AG20443 (cell line): ENCODE data around the gene NPRL2.
"Not testable (repeated sequence)": the region's sequence is repeated elsewhere in the genome, so short reads cannot be mapped to it uniquely, and the experiment has no call there.

Experiments used
- DNase-seq: peaks from one replicate; pipeline ENCODE4 v3.0.0; 2012; ENCODE audit warnings: low spot score, mixed read lengths

NPRL2 gene

DNA sequence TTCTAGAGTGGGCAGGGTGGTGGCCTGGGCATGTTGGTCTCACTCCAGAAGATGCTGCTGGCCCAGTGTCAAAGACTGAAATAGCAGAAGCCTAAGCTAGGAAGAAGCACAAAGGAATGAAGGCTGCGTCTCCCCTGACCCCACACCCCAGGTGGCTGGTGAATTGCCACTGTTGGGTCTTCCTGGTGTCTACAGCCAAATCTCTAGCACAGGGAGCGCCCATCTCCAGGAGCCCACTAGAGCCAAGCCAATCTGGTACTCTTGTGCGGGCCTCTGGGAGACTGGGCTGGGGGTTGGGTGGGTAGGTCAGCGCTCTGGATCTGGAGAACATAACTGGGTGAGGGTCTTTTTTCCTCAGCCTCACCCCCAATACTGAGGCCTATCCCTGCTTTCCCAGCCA lies 23.4 kb downstream of the NPRL2 start:
- DNase-seq, result no peak

DNA sequence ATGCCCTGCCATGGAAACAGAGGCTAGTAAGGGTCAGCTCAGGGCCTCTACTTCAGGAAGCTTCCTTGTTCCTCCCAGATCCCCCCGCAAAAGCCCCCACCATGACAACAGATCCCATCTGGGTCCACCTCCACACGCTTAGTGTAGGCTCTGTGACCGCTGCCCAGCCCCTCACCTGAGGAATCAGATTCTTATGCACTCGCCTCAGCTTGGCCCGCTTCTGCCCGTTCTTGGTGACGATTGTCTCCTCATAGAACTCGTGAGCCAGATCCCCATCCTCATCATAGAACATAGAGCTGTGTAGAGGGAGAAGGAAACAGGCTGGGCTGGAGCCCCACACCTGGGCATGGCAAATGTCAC lies 24.4 kb downstream of the NPRL2 start:
- DNase-seq, result no peak

DNA sequence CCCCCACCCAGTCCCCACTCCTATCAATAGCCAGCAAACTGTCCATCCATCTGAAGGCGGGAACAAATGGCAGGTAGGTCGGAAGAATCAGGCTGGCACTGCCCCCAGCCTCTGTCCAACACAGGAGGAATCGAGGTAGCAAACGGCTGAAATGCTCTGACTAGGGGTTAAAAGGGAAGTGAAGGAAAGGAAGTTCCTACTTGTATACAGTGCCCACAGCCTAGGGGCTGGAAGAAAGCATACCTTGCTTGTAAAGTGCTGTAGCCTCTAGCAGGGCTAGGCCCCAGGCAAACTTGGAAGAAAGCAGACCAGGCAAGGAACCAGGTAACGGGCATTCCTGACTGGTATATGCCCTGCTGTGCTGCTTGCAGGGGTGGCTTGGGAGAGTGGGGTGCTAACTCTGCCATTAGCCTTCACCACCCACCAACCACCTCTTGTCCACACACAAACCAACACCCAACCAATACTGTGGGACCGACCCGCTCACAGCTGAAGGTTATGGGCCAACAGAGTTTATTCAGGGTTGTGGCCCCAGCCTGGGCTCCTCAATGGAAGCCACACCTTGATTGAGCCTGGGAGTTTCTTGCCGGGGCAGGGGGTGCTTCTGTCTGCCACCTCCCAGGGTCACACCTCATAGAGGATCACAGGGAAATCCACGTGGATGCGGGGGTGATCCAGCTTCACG lies 24.9 kb downstream of the NPRL2 start:
- DNase-seq, result no peak

DNA sequence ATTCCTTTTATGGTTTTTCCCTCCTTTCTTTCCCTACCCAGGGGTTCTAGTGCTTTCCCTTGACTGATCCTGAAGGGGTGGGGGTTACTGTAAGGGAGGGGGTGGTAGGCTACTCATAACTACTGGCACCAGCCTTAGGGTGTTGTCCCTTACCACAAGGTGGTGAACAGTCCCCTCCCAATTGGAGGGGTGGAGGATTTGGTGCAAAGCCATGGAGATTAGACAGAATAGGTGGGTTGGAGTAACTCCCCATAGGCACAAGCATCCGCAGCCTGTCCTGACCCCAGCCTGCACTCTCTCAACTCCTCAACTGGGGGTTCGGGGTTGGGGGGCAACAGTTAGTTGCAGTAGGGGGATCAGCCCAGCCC lies 25.5 kb downstream of the NPRL2 start:
- DNase-seq, result no peak

DNA sequence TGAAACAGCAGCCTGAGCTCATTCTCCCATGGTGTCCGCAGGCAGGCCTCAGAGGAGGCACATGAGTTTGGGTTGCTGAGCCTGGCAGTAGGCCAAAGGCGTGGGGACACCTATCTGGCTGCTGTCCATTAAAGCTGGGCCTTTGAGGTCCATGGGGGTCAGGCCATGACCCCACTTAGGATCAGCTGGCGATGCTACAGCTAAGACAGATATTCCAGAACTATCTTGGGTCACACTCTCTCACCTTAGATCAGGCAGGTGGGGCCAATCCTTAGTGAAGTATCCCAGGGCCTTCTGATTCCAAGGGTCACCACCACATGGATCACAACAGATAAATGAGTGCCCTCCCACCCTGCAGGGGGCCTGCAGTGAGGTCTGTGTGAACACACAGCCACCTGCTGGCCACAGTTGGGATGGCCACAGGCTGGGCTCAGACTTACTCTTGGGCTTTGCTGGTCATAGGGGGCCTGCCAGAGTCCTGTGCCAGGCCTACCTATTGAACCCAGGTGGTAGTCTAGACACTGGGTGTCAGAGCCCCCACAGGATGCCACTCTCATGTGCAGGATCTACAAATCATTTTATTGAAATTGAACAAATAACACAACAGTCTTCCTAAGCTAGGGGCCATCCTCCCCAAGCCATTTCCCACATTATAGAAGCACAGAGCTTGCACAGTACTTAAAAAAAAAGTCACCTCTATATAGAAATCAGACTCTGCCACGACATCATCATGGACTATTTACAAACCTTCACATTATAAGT lies 26.0 kb downstream of the NPRL2 start:
- peak; percentile 78 for DNase-seq

DNA sequence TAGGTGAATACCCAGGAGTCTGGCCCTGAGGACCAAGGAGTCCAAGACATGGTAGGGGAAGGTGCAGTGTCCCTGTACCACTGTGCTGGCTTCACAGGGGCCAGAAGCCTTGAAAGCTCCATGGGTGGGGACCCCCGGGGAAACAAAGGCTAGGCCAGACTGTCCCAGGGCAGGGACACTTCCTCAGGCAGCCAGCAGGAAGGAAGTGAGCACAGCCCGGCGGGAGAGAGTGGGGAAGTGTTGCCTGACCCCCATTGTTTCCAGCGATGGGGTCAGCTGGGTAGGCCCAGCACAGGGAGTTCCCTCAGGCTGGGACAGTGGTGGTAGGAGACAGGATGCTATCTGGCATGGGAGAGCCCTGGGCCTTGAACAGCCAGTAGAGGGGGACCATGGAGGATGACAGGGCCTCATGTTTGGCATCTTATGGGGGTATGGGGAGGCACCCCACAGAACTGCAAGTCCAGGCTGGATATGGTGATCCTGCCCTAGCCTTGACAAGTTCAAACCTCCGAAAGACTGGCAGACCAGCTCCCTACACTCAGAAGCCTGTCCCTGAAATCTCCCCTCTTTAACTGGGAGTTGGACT lies 26.9 kb downstream of the NPRL2 start:
- DNase-seq, result no peak

DNA sequence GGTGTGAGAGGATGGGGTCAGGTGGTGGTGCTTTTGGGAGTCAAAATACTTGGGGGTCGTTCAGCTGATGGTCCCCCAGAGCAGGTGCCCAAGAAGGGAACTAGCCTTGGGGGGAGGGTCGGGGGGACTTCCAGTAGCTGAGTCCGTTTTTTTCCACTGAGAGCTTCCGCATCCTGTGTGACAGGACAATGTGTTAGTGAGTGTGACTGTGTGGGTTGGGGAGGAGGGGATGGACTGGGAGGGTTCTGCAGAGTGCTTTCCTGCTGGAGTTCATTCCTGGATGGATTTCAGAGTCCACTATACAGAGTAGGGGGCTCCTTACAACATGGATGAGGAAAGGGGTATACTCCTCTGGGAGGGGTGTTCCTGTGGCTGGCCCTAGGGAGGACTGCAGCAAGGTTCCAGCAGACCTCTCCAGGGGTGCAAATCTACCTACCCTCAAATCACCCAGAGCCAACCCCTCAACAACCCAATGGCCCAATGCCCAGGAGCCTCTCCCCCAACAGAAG lies 27.4 kb downstream of the NPRL2 start:
- no peak for DNase-seq

DNA sequence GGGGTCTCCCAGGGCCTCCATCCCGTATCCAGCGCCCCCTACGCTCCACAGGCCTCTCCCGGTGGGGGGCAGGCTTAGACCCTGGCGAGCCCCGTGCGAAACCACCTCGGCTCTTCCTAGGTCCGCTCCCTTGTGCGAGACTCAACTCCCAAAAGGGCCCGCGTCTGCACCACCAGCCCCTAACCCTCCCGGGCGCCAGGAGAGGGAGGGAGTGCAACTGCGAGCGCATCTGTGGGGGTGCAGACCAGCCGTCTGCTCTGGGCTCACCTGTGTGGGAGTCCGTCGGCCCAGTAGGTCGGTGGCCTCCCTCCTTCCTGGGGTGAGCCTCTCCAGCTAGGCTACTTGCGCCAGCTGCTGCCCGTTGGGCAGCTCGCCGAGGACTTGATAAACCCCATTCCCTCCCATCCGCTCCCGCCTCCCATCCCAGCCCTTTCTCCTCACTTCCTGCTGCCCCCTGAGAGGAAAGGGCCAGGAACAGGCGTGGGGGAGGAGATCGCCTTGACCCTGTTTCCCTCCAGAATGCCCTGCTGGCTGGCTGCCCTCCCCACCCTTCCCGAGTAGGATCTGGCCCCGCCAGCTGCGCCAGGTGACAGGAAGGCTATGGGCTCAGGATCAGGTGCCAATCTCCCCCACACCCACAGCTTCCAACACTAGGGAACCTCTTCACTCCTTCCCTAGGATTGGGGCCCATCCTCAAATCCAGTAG lies 28.0 kb downstream of the NPRL2 start, which contains the start of gene HYAL2:
Gene HYAL2, minus strand, starts transcription at position 360 of the 706 bp plus-strand sequence. CDS start 2,256 bp downstream, outside the sequence.
- DNase-seq, result no peak

DNA sequence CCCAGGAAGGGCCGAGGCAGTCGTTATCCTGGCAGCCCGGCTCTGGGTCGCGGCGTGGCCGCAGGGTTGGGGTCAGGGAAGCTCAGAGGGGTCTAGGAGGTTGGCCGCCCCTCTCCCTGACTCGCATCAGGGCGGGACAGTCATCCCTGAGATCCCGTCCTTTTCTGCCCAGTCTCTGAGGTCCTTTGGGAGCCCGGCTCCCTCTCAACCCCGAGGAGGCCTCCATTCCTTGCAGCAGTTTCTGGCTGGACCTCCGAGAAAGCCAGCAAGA lies 28.5 kb downstream of the NPRL2 start:
- DNase-seq, result no peak

DNA sequence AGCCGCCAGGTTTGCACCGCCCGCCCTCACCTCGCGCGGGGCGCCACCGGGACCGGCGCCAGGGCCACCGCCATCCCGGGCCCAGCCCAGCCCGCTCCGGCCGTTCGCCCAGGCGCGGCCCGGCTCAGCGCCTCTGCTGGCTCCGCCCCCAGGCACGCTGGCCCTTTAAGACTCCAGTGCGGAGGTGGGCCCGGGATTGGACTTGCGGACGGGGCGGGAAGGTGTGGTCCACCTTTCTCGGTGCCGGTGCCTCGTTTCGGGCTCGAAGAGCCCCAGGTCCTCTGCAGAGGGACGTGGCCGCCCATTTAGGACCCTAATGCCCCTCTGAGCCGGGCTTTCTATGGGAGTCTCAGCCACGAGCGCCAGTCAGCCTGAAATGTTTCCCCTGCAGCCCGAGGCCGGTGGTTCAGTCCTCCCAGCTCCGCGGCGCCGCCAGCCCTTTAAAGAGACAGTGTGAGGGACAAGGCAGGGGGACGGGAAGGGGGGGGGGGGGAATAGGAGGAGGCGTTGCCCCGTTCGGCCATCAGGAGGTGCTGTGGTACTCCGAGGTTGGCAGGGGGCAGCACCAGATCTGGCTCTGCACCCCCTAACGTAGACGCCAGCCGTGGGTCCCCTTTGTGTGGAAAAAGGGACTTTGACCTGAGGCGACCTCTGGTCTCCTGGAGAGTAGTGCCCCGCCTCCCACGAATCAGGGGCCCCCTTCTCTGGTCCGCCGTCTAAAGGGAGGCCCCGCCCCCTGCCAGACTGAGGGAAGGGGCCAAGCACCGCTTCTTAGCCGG lies 29.1 kb downstream of the NPRL2 start:
- peak; percentile 94 for DNase-seq

DNA sequence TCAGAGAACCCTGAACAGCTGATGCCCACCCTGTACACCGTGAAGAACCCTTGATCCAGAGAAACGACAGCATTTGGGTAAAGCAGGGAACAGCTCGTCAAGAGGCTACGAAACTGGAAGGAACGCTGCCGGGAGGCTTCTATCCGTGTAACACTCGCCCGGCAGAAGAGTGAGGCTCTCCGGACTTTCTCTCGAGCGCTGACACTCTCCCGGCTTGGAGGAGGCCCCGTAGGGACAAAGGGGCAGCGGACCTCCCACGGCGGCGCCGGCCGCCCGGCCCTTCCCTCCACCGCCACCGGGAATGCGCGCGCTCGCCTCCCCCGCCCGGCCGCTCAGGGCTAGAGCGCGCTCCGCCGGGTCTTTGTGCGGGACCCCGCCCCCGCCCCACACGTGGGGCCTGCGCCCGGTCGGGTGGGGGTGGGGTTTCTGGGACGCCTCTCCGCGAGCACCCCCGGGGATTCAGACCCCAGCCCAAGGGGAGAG lies 29.7 kb downstream of the NPRL2 start:
- peak; percentile 89 for DNase-seq

DNA sequence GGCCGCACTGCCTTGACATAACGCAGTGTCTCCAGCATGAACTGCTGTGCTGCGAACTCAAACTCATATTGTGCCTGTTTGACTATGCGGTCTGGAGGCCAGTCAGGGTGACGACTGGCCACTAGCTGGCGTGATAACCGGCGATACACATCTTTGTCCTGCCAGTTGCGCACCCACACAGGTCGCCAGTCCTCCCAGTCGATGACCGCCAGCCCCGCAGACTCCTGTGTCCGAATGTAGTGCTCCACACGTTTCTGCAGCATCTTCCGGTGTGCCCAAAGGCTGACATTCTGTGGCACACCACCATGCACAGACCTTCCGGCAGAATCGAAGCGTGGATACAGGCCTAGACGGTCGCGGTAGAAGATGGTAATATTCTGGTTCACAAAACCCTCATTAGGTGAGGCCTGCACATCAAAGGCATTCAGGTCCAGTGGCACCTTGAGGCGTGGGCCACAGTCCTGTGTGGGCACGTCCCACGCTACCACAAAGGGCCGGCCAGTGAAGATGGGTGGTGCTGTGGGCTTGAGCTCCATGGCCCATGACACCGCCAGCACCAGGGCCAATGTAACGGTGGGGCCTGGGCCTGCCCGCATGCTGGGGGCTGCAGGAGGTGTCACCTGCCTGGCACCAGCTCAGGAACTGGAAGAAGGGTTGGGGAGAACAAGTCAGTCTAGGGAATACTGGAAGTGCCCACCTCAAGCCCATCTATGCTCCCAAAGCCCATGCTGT lies 30.5 kb downstream of the NPRL2 start:
- DNase-seq, result no peak

DNA sequence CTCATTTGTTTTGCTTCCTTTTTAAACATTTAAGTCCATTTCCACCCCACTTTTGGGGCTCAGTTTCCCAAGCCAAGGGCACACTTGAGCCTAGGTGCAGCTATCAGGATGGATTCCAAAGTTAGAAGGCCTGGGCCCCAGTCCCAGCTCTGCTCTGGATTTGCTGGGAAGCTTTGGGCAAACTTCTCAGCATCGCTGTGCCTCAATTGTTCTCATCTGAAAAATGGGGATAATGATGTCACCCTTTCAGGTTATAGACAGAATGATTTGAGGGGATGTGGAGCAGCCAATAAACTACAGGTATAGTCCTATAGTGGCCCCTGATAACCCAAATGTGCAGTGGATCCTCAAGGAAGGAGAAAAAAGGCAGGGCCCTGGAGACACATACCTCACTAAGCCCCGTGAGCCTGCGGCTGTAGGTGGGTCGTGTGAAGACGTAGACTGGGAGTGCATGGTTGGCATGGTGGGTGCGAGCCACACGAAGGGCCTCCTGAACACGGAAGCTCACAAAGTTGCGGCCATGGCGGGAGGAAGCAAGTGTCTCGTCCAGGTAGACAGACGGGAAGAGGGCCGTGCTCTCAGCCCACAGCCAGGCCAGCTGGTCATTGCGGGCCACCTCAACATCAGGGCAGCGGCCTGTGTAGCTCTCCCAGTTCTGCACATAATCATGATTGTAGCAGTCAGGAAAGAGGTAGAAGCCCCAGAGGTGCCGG lies 31.2 kb downstream of the NPRL2 start:
- DNase-seq, result no peak

DNA sequence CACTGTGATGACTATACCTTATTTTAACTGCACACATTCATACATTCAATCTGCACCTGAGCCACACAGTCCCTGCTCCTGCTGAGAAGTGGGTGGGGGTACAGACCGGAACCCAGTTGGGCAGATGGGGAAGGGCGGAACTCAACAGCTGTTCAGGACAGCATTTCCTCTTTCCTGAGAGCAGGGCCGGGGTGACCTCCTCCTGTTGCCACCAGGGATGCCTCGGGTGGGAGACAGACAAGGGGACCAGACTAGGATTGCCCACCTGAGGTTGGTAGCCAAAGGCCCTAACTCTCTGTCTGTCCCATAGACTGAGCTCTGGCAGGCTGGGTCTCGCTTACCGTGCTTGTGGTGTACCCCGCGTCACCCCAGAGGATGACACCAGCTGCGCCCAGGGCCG lies 32.0 kb downstream of the NPRL2 start:
- no peak for DNase-seq

DNA sequence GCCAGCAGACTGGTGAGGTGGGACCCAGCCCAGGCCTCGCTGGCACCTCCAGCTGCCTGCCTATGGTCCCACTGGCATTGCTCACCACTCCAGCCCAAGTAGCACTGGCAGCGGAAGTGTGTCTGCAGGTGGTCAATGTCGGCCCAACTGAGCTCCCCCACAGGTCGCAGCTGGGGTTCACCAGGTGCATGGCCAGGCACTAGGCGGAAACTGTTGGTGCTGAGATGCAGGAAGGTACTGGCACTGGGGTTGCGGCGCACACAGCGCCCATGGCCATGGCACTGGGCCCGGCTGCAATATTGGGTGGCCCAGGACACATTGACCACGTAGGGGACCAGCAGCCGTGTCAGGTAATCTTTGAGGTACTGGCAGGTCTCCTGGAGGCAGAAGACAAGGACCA lies 32.4 kb downstream of the NPRL2 start:
- DNase-seq, result no peak

DNA sequence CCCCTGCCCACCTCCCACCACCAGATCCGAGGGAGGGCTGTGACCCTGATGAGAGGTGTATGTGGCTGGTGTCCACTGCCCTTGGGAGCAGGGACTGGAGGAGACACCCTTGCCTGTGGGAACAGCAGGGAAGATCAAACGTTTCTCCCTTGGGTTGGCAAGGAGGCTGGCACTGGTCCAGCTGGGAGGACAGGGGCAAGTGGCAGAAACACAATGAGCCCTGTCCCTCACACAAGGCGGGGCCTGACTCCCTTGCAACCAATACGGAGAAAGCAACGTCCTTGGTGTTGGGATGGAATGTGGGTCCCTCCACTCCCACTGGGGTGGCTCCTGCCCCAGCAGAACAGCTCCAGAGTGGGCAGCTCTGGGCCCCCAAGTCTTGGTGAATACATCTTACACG lies 33.3 kb downstream of the NPRL2 start:
- no peak for DNase-seq

DNA sequence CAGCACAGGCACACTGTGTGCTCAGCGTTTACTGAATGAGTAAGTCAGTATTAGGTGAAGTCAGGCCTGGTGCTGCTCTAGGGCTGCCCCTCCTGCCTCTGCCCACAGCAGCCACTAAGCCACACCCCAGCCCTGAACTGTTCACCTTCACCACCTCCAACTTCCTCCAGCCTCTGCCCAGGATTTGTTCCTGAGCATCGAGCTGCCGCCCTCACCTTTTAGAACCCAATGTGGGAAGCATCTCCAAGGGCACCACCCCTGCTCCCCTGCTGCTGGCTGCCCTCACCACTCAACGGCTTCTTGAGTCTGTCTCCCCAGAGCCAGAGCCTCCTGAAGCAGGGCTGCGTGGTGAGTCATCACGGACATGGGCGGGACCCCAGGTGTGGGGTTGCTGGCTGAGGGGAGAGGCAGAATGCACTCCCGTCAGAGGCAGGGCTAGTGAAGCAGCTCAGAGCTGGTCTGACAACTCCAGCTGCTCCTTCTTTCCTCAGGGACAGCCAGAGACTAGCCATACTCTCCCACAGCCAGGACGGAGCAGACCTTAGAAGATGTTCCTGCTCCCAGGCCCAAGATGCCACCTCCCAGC lies 33.8 kb downstream of the NPRL2 start:
- DNase-seq, result no peak

DNA sequence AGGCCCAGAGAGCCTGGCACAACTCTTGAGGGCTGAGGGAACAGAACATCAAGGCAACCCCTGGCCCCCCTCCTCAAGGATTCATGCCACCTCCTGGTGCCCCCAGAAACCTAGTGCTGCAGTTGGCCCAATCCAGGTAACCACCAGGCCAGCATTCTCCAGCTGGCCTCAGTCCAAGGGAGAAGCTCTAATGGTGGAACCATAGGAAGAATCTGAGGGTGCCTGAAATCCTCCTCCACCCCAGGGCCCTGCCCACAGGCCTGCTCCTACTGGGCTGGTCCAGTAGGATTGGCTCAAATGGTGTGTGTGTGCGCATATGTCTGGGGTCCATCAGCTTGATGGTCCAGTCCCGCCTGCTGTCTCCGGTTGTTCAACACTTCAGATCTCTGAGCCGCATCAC lies 35.8 kb downstream of the NPRL2 start:
- no peak for DNase-seq

DNA sequence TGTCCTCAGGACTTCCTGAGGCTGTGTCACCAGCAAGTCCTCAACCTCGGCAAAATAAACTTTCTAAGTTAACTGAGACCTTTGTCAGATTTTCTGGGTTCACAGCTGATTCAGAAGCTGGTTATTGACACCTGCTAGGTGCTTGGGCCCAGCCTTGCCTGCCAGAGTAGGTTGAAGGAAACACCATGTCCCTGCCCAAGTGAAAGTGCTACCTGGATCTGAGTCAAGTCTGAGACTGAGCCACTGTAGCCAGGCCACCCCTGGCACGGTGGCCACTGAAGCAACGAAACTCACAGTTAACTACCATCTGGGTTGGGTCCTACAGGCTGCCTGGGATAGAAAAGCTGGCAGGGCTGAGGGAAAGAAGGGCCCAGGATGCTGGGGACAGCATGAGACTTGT lies 36.2 kb downstream of the NPRL2 start:
- DNase-seq, result no peak

DNA sequence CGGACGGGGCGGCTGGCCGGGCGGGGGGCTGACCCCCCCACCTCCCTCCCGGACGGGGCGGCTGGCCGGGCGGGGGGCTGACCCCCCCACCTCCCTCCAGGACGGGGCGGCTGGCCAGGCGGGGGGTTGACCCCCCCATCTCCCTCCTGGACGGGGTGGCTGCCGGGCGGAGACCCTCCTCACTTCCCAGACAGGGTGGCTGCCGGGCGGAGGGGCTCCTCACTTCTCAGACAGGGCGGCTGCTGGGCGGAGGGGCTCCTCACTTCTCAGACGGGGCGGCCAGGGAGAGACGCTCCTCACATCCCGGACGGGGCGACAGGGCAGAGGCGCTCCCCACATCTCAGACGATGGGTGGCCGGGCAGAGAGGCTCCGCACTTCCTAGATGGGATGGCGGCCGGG lies 38.5 kb downstream of the NPRL2 start:
- not testable (repeated sequence) for DNase-seq
